SU-DHL-6 (cell line): Measurements from ENCODE around the gene COG7.

Experiments
- EZH2phosphoT487 ChIP-seq: fragments of 200-600 bp; sonication (generic), shearing (Covaris generic); conservative IDR thresholded peaks from 2 replicates; pipeline ENCODE4 v1.6.1; 2018; ENCODE audit warnings: mild to moderate bottlenecking, antibody characterized with exemption, low read length, moderate library complexity, mixed read lengths
- TF ChIP-seq, protein P1 (sequence below): fragments of 200-600 bp; sonication (generic); IDR thresholded peaks from one replicate; pipeline ENCODE4 v1.5.1; 2017; ENCODE audit warnings: antibody characterized with exemption, mild to moderate bottlenecking, low read length, moderate library complexity; ENCODE audit not compliant: insufficient read depth, poor library complexity, severe bottlenecking

DNA sequence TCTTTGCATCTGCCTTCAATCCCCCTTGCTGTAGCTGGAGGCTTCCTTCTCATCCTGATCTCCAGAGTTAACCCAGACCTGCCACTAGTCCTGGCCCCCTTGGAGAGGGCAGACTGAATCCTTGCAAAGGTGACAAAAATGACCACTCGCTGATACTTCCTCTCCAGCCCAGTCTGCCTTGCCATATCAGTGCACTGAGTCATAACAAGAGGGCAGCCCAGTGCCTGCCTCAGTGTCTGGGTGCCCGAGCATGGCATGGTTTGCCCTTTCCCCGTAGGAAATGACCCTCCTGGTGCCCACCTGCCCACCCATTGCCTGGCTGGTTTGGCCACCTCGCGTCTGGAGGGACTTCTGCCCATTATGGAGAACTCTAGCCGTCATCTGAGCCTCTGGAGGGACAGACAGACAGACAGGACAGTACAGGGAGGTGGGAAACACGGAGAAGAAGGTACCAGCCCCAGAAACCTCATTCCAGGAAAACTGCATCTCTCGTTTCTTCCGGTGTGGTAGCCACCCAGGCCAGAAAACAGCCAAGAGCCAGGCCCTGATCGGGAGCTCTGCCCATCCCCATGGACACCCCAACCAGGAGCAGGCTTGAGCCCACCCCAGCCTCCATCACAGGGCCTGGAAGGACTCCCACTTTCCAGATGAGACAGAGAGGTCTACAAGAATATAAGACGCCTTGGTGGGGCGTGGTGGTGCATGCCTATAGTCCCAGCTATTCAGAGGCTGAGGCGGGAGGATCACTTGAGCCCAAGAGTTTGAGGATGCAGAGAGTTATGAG, 79.4 kb downstream of the COG7 start:
- TF ChIP-seq, protein P1, sequence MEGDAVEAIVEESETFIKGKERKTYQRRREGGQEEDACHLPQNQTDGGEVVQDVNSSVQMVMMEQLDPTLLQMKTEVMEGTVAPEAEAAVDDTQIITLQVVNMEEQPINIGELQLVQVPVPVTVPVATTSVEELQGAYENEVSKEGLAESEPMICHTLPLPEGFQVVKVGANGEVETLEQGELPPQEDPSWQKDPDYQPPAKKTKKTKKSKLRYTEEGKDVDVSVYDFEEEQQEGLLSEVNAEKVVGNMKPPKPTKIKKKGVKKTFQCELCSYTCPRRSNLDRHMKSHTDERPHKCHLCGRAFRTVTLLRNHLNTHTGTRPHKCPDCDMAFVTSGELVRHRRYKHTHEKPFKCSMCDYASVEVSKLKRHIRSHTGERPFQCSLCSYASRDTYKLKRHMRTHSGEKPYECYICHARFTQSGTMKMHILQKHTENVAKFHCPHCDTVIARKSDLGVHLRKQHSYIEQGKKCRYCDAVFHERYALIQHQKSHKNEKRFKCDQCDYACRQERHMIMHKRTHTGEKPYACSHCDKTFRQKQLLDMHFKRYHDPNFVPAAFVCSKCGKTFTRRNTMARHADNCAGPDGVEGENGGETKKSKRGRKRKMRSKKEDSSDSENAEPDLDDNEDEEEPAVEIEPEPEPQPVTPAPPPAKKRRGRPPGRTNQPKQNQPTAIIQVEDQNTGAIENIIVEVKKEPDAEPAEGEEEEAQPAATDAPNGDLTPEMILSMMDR: no peak
- TF ChIP-seq EZH2phosphoT487: no peak
